Measurements from ENCODE around the gene WFDC5.

Gene WFDC5

GRCh38 chr20:45105317-45105716 lies 9.7 kb downstream of the WFDC5 start:
- TF ChIP-seq CTCF (IDR thresholded peaks at IDR 0.05; ENCODE audit: borderline replicate concordance, insufficient read depth, low read depth, low read length): no peak
- no peak overlapping the region for H3K4me3 ChIP-seq (ENCODE audit: low read depth, low read length)

GRCh38 chr20:45104786-45105185 lies 10.2 kb downstream of the WFDC5 start:
- no peak for TF ChIP-seq CTCF (IDR thresholded peaks at IDR 0.05; ENCODE audit: borderline replicate concordance, insufficient read depth, low read depth, low read length)
- H3K4me3 ChIP-seq (ENCODE audit: low read depth, low read length): no peak overlapping the region

- TF ChIP-seq CTCF (IDR thresholded peaks at IDR 0.05; ENCODE audit: borderline replicate concordance, insufficient read depth, low read depth, low read length): no peak
- no peak overlapping the region for H3K4me3 ChIP-seq (ENCODE audit: low read depth, low read length)
These were observed 11.9 kb downstream of the WFDC5 start for GRCh38 chr20:45103072-45103471.

- no peak overlapping the region for H3K4me3 ChIP-seq (ENCODE audit: low read depth, low read length)
- TF ChIP-seq CTCF (IDR thresholded peaks at IDR 0.05; ENCODE audit: borderline replicate concordance, insufficient read depth, low read depth, low read length): no peak
These were observed 13.6 kb downstream of the WFDC5 start for GRCh38 chr20:45101333-45101850.

GRCh38 chr20:45100563-45101245 lies 14.3 kb downstream of the WFDC5 start, which contains the start of gene KCNS1:
TSS of gene KCNS1 (minus strand) at chr20:45101127. CDS start at chr20:45099236, 1,891 bp downstream.
- no peak for TF ChIP-seq CTCF (IDR thresholded peaks at IDR 0.05; ENCODE audit: borderline replicate concordance, insufficient read depth, low read depth, low read length)
- no peak within 1 kb of the TSS for H3K4me3 ChIP-seq (ENCODE audit: low read depth, low read length)

- no peak overlapping the region for H3K4me3 ChIP-seq (ENCODE audit: low read depth, low read length)
- no peak for TF ChIP-seq CTCF (IDR thresholded peaks at IDR 0.05; ENCODE audit: borderline replicate concordance, insufficient read depth, low read depth, low read length)
These were observed 16.7 kb downstream of the WFDC5 start for GRCh38 chr20:45098103-45098773.
